Neuronal stem cell (in vitro differentiated cells): Measurements from ENCODE around the gene ILKAP.

Experiments used
- DNase-seq: peaks from one replicate; pipeline ENCODE4 v3.0.0-alpha.2; 2013; ENCODE audit warnings: low spot score
- H2AFZ ChIP-seq: one replicate; pipeline ENCODE4 v1.6.1; 2013; ENCODE audit warnings: mild to moderate bottlenecking, low read length, inconsistent platforms
- H2AK5ac ChIP-seq: 2 replicates; pipeline ENCODE4 v1.6.1; 2013; ENCODE audit warnings: low read depth, mild to moderate bottlenecking, inconsistent platforms, low read length, moderate library complexity, mixed read lengths
- H2BK120ac ChIP-seq: 2 replicates; pipeline ENCODE4 v1.6.1; 2013; ENCODE audit warnings: low read depth, mild to moderate bottlenecking, inconsistent platforms, low read length, moderate library complexity, mixed read lengths
- H2BK12ac ChIP-seq: one replicate; pipeline ENCODE4 v1.6.1; 2013; ENCODE audit warnings: low read length, inconsistent platforms
- H2BK15ac ChIP-seq: 2 replicates; pipeline ENCODE4 v1.6.1; 2013; ENCODE audit warnings: mild to moderate bottlenecking, low read length, inconsistent platforms, mixed read lengths
- H2BK5ac ChIP-seq: one replicate; pipeline ENCODE4 v1.6.1; 2013; ENCODE audit warnings: inconsistent platforms, mild to moderate bottlenecking, low read length, moderate library complexity
- H3K14ac ChIP-seq: one replicate; pipeline ENCODE4 v1.6.1; 2013; ENCODE audit warnings: low read length, inconsistent platforms
- H3K18ac ChIP-seq: 2 replicates; pipeline ENCODE4 v1.6.1; 2013; ENCODE audit warnings: low read length, inconsistent platforms
- H3K23ac ChIP-seq: 2 replicates; pipeline ENCODE4 v1.6.1; 2013; ENCODE audit warnings: low read depth, mild to moderate bottlenecking, mixed read lengths, low read length, inconsistent platforms; ENCODE audit not compliant: poor library complexity
- H3K27ac ChIP-seq: replicated peaks from 3 replicates; pipeline ENCODE4 v1.5.1; 2013; ENCODE audit warnings: low read length, inconsistent platforms
- H3K27me3 ChIP-seq, 3 experiments: 2 replicates each; pipeline ENCODE4 v1.6.1; 2013; ENCODE audit warnings: low read length in 3 of 3, mild to moderate bottlenecking in 2 of 3, inconsistent platforms in 1 of 3, low read depth in 1 of 3, mixed read lengths in 1 of 3, moderate library complexity in 1 of 3; ENCODE audit not compliant: control insufficient read depth in 3 of 3, insufficient read depth in 3 of 3
- H3K36me3 ChIP-seq, 2 donors: replicated peaks in 1 of 2; 2 replicates each; pipeline ENCODE4 v1.6.1; 2013; ENCODE audit warnings: low read length in 2 of 2; ENCODE audit not compliant: control insufficient read depth in 2 of 2, insufficient read depth in 2 of 2
- H3K4ac ChIP-seq: 2 replicates; pipeline ENCODE4 v1.6.1; 2013; ENCODE audit warnings: inconsistent platforms, mild to moderate bottlenecking, low read length, moderate library complexity
- H3K4me1 ChIP-seq, 2 donors: 1 replicate in 1 of 2; 2 replicates in 1 of 2; pipeline ENCODE4 v1.6.1; 2013; ENCODE audit warnings: low read length in 2 of 2, low read depth in 1 of 2; ENCODE audit not compliant: control insufficient read depth in 2 of 2, insufficient read depth in 1 of 2
- H3K4me2 ChIP-seq: one replicate; pipeline ENCODE4 v1.6.1; 2013; ENCODE audit warnings: mild to moderate bottlenecking, low read length, inconsistent platforms; ENCODE audit not compliant: insufficient read depth, poor library complexity, severe bottlenecking
- H3K4me3 ChIP-seq, 2 donors: 2 replicates each; pipeline ENCODE4 v1.5.1; 2013; ENCODE audit warnings: low read length in 2 of 2, mild to moderate bottlenecking in 2 of 2, inconsistent platforms in 1 of 2, moderate library complexity in 1 of 2
- H3K79me1 ChIP-seq: one replicate; pipeline ENCODE4 v1.6.1; 2013; ENCODE audit warnings: low read depth, mild to moderate bottlenecking, inconsistent platforms, low read length, moderate library complexity
- H3K9ac ChIP-seq: one replicate; pipeline ENCODE4 v1.6.1; 2013; ENCODE audit warnings: mild to moderate bottlenecking, low read depth, low read length, inconsistent platforms; ENCODE audit not compliant: poor library complexity
- H3K9me3 ChIP-seq, 2 donors: replicated peaks in 1 of 2; 2 replicates each; pipeline versions ENCODE3 to v1.6.1; 2013; ENCODE audit warnings: low read length in 2 of 2, mild to moderate bottlenecking in 2 of 2, inconsistent platforms in 1 of 2, low read depth in 1 of 2, mixed read lengths in 1 of 2, moderate library complexity in 1 of 2; ENCODE audit not compliant: control insufficient read depth in 2 of 2, insufficient read depth in 1 of 2
- H4K8ac ChIP-seq: one replicate; pipeline ENCODE4 v1.6.1; 2013; ENCODE audit warnings: low read depth, mild to moderate bottlenecking, inconsistent platforms, low read length, moderate library complexity
- H4K91ac ChIP-seq: one replicate; pipeline ENCODE4 v1.6.1; 2013; ENCODE audit warnings: low read length, low read depth, mild to moderate bottlenecking, inconsistent platforms; ENCODE audit not compliant: poor library complexity
- WGBS, 2 donors: extraction: QIAGEN DNeasy Blood & Tissue Kit; methylation state at CpG; one replicate each; pipeline ENCODE4 v1.1.7; 2013; ENCODE audit warnings: missing lambda C conversion rate in 2 of 2, mixed read lengths in 1 of 2; ENCODE audit not compliant: insufficient read length in 2 of 2, insufficient replicate concordance in 1 of 2; ENCODE audit errors: extremely low coverage in 2 of 2; 5-methylcytosine and 5-hydroxymethylcytosine counted together

ILKAP gene

DNA sequence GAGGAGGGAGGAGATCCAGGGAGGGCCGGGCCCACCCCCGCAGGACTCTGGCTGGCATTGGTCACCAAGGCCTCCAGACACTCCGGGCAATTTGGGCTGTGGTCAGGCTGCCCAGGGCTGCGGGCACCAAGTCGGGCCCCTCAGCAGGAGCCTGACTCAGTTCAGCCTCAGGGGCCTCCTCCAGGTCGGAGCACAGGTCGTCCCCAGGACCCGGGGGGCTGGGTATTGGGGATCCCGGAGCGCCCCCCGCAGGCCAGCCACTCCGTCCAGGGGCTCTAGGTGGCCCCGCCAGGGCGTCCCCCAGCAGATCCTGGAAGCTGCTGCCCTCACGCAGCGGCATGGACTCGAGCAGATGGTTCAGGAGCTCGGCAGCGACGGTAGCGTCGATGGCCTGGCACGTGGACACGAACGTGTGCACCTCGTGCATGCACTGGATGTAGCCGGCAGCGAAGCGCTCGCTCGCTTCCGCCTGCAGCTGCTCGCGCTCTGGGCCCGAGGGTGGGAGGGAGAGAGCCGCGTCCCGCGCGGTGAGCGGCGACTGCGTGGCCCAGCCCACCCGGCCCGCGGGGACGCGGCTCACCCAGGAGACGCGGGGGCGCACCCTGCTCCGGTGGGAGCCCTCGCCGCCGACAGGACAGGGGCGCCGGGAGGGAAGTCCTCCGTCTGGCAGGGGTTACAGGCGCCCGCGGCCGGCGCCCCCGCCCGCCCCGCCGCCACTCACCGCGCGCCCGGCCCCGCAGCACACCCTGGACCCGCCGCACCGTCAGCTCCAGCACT lies 35.5 kb upstream of the ILKAP start:
- no peak overlapping the region for H2BK12ac ChIP-seq
- no peak overlapping the region for H3K27ac ChIP-seq
- H3K4me1 ChIP-seq = peaks cover 5 to 13% of the 10 kb centered on the region in 2 donors
- H2AK5ac ChIP-seq = peak overlapping the region; percentile 95
- no peak overlapping the region for H4K91ac ChIP-seq
- H3K23ac ChIP-seq = peak overlapping the region; percentile 76
- H3K18ac ChIP-seq = peak overlapping the region; percentile 88
- no peak overlapping the region for H3K4ac ChIP-seq
- peak overlapping the region; percentile 99 for H2AFZ ChIP-seq
- H3K9ac ChIP-seq = peak overlapping the region; percentile 54
- H2BK15ac ChIP-seq = peak overlapping the region; percentile 59
- no peak overlapping the region for H2BK120ac ChIP-seq
- no peak overlapping the region for H3K14ac ChIP-seq
- peak overlapping the region; percentile 82 to 96 for H3K4me3 ChIP-seq
- H3K79me1 ChIP-seq = peaks cover 5% of the 10 kb centered on the region
- H3K36me3 ChIP-seq = peaks cover 0 to 6% of the 10 kb centered on the region in 2 donors
- H4K8ac ChIP-seq = peak overlapping the region; percentile 87
- WGBS, 2 donors = no CpG with 5 or more reads among the region's 75 CpGs
- H2BK5ac ChIP-seq = peak overlapping the region; percentile 46
- no peak for DNase-seq
- peaks cover 0 to 45% (median 4%) of the 10 kb centered on the region in 3 experiments for H3K27me3 ChIP-seq
- peak overlapping the region; percentile 60 for H3K4me2 ChIP-seq
- peaks cover 3 to 7% of the 10 kb centered on the region in 2 donors for H3K9me3 ChIP-seq

DNA sequence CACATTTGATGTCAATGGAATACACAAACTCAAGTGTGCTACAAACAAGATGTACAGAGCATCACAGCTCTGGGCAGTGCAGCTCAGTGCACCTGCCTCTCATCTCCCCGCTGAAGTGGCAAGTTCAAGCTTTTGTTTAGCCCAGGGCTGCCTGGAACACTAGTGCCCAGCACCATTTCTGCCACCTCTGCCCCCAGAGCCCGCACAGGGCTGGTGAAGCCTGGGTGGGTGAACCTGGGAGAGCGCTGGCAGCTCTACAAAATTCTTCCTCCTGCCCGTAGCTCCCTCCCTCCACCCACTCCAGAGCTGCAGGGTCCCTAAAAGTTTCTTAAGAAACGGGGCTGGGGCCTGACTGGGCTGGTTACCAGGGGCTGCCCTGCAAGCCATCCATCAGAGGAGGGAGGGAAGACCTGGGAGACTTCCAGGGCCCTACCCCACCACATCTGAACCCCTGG lies 34.8 kb upstream of the ILKAP start:
- H3K27ac ChIP-seq = no peak overlapping the region
- peaks cover 0 to 6% of the 10 kb centered on the region in 2 donors for H3K36me3 ChIP-seq

DNA sequence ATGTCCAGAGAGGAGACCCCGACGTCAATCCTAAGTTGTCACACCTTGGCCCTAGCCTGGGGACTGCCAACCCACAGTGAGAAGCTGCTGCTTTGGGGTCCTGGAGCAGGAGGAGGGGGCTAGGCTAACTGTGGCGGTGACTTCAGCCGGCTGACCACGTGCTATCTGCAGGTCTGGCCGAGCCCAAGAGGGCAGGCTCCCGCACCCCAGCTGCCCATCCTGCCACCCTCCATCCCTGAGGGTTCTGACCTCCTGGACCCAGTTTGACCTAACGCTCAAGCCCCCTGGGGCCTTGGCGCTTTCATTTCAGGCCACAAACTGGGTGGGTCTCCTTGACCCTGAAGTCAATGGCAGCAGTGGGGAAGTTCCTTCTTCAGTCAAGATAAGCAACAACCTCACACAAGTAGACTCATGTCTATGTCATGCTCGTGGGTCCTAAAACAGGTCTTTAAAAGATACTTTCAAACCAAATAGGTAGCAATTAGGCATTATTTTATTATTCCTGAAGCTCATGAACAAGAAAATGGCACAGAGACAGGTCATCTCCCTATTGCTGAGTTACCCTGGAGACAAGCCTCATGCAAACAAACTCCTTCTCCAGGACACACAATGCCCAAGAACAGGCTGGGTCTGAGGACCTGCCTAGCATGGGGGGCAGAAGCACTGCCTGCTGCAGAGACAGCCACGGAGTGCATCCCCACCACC lies 34.1 kb upstream of the ILKAP start:
- Histone ChIP-seq H3K4me3 (no peak overlapping the region), H2AK5ac (no peak overlapping the region), H2BK12ac (no peak overlapping the region), H3K23ac (no peak overlapping the region), H3K9me3 (peaks cover 3 to 7% of the 10 kb centered on the region in 2 donors), H3K27ac (no peak overlapping the region), H2BK120ac (no peak overlapping the region), H3K4ac (no peak overlapping the region), H3K14ac (no peak overlapping the region), H2BK5ac (no peak overlapping the region), H3K79me1 (peaks cover 5% of the 10 kb centered on the region), H3K36me3 (peaks cover 0 to 6% of the 10 kb centered on the region in 2 donors), H3K18ac (no peak overlapping the region), H3K9ac (no peak overlapping the region), H4K91ac (no peak overlapping the region), H3K27me3 (peaks cover 4 to 45% (median 6%) of the 10 kb centered on the region in 3 experiments), H3K4me2 (no peak overlapping the region), H3K4me1 (peaks cover 5 to 8% of the 10 kb centered on the region in 2 donors), H4K8ac (no peak overlapping the region), H2AFZ (no peak overlapping the region), H2BK15ac (no peak overlapping the region)
- no CpG with 5 or more reads among the region's 11 CpGs for WGBS, 2 donors
- no peak for DNase-seq

More for the DNA sequence above, 34.8 kb upstream of the ILKAP start:
- peaks cover 4 to 45% (median 4%) of the 10 kb centered on the region in 3 experiments for H3K27me3 ChIP-seq
- no peak overlapping the region for H3K14ac ChIP-seq
- H3K9me3 ChIP-seq = peaks cover 3 to 7% of the 10 kb centered on the region in 2 donors
- peak overlapping the region; percentile 46 for H2BK5ac ChIP-seq
- H2AK5ac ChIP-seq = peak overlapping the region; percentile 95
- no CpG with 5 or more reads among the region's 5 CpGs for WGBS, 2 donors
- no peak overlapping the region for H2BK120ac ChIP-seq
- peaks cover 5% of the 10 kb centered on the region for H3K79me1 ChIP-seq
- H3K4ac ChIP-seq = no peak overlapping the region
- H3K18ac ChIP-seq = no peak overlapping the region
- H3K9ac ChIP-seq = no peak overlapping the region
- peak overlapping the region in 1 of 2 donors; percentile 82 for H3K4me3 ChIP-seq
- H2AFZ ChIP-seq = no peak overlapping the region
- no peak overlapping the region for H4K8ac ChIP-seq
- no peak overlapping the region for H3K23ac ChIP-seq
- no peak overlapping the region for H2BK12ac ChIP-seq
- peaks cover 5 to 13% of the 10 kb centered on the region in 2 donors for H3K4me1 ChIP-seq
- H3K4me2 ChIP-seq = no peak overlapping the region
- no peak overlapping the region for H4K91ac ChIP-seq
- no peak for DNase-seq
- peak overlapping the region; percentile 59 for H2BK15ac ChIP-seq

DNA sequence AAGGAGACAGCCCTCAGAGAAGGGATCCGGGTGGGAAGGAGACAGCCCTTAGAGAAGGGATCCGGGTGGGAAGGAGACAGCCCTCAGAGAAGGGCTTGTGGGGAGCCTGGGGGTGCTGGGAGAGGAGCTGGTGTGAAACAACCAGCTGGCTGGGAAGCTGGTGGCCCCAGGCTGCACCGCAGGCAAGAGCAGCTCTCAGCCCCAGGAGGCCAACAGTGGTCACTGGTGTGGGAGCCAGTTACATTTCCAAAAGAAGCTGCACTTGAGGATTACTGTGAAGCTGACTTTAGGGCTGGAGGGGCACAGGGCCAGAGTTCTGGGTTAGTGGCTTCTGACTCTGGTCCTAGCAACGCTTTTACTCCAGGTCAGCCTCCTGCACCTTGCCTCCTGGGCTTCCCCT lies 33.1 kb upstream of the ILKAP start:
- Histone ChIP-seq H3K14ac (no peak overlapping the region), H2AFZ (no peak overlapping the region), H3K27ac (no peak overlapping the region), H3K9me3 (peaks cover 3 to 13% of the 10 kb centered on the region in 2 donors), H3K36me3 (peaks cover 0 to 6% of the 10 kb centered on the region in 2 donors), H3K9ac (no peak overlapping the region), H3K4me2 (no peak overlapping the region), H3K79me1 (peaks cover 5% of the 10 kb centered on the region), H3K18ac (no peak overlapping the region), H4K8ac (no peak overlapping the region), H2BK15ac (no peak overlapping the region), H3K23ac (no peak overlapping the region), H2BK12ac (no peak overlapping the region), H2BK5ac (no peak overlapping the region), H3K4me3 (no peak overlapping the region), H2BK120ac (no peak overlapping the region), H3K4ac (no peak overlapping the region), H3K27me3 (peaks cover 4 to 38% (median 16%) of the 10 kb centered on the region in 3 experiments), H3K4me1 (peaks cover 5% of the 10 kb centered on the region in 2 donors), H4K91ac (no peak overlapping the region), H2AK5ac (no peak overlapping the region)
- no CpG with 5 or more reads among the region's 4 CpGs for WGBS, 2 donors
- no peak for DNase-seq
